Tibial nerve (tissue), 4 donors: ENCODE measurements around the gene MARVELD1. TPM values are rescaled to one million over a fixed set of nuclear protein-coding genes. Genes with fewer than 3 reads are reported as not detected.

ENCODE experiments used
- DNase-seq, 2 donors: peaks; one replicate each; pipeline ENCODE4 v3.0.0-alpha.2; 2019; ENCODE audit warnings: low spot score in 2 of 2
- H3K27ac ChIP-seq, 4 donors: fragments of 200-600 bp; sonication (generic) in 3 of 4; one replicate each; pipeline ENCODE4 v1.5.1; 2017 to 2019; ENCODE audit warnings: mild to moderate bottlenecking in 1 of 4
- H3K27me3 ChIP-seq, 2 donors: fragments of 200-600 bp; sonication (generic) in 1 of 2; one replicate each; pipeline versions ENCODE4 v1.5.1 to v1.6.0; 2017 to 2019
- H3K36me3 ChIP-seq, 3 donors: fragments of 200-600 bp; sonication (generic); one replicate each; pipeline ENCODE4 v1.5.1; 2018 to 2019
- H3K4me1 ChIP-seq, 4 donors: fragments of 200-600 bp; sonication (generic) in 3 of 4; one replicate each; pipeline ENCODE4 v1.5.1; 2017 to 2019
- H3K4me3 ChIP-seq, 4 donors: fragments of 200-600 bp; sonication (generic) in 3 of 4; one replicate each; pipeline ENCODE4 v1.5.1; 2017 to 2019; ENCODE audit warnings: mild to moderate bottlenecking in 1 of 4, moderate library complexity in 1 of 4
- H3K9me3 ChIP-seq, 4 donors: fragments of 200-600 bp; sonication (generic) in 3 of 4; one replicate each; pipeline ENCODE4 v1.5.1; 2017 to 2019
- CTCF ChIP-seq, 5 experiments: fragments of 200-600 bp in 3 of 5; fragments of 450-650 bp in 2 of 5; sonication (generic) in 3 of 5; IDR thresholded peaks; one replicate each; pipeline ENCODE4 v1.5.1; 2016 to 2019; ENCODE audit warnings: antibody characterized with exemption in 5 of 5, mild to moderate bottlenecking in 3 of 5, moderate library complexity in 2 of 5
- EP300 ChIP-seq, 2 donors: sonication (generic); formaldehyde crosslinking; IDR thresholded peaks; one replicate each; pipeline ENCODE4 v1.6.1; 2017; ENCODE audit warnings: antibody characterized with exemption in 2 of 2, mild to moderate bottlenecking in 1 of 2
- POLR2A ChIP-seq, 2 donors: fragments of 450-650 bp; IDR thresholded peaks; one replicate each; pipeline ENCODE4 v1.6.1; 2017; ENCODE audit warnings: antibody characterized with exemption in 2 of 2, mild to moderate bottlenecking in 2 of 2, moderate library complexity in 2 of 2
- WGBS, 2 donors: methylation state at CpG; one replicate each; pipeline ENCODE4 v1.1.5; 2018; 5-methylcytosine and 5-hydroxymethylcytosine counted together
- total RNA-seq, 4 donors: library from RNA; depleted of rRNA; stranded (reverse); fragments of >200 nt; gene quantifications; one replicate each; pipeline ENCODE4 v1.1.0, GENCODE V29; 2016

MARVELD1 gene
- total RNA-seq, 4 donors from 2014 or later: 28.0 to 45.3 (median 42.2) TPM

GRCh38 chr10:97763947-97764346 is 50.4 kb downstream of the MARVELD1 start:
- Histone ChIP-seq H3K4me3 (no peak overlapping the region), H3K27ac (peak overlapping the region; percentile 57 to 91 (median 82)), H3K9me3 (no peaks in the 10 kb centered on the region), H3K4me1 (peaks cover 2 to 97% (median 51%) of the 10 kb centered on the region in 4 donors), H3K27me3 (no peaks in the 10 kb centered on the region), H3K36me3 (peaks cover 0 to 37% (median 0%) of the 10 kb centered on the region in 3 donors)
- TF ChIP-seq CTCF (IDR thresholded peaks at IDR 0.05) (no peak), EP300 (IDR thresholded peaks at IDR 0.05) (no peak), POLR2A (IDR thresholded peaks at IDR 0.05) (no peak)
- 82 to 86% methylated on average over 3 of the region's 3 CpGs for WGBS, 2 donors
- no peak for DNase-seq

GRCh38 chr10:97764519-97764931 is 51.0 kb downstream of the MARVELD1 start:
- Histone ChIP-seq H3K27me3 (no peaks in the 10 kb centered on the region), H3K27ac (peak overlapping the region; percentile 57 to 91 (median 82)), H3K9me3 (no peaks in the 10 kb centered on the region), H3K36me3 (peaks cover 0 to 31% (median 0%) of the 10 kb centered on the region in 3 donors), H3K4me3 (no peak overlapping the region), H3K4me1 (peaks cover 2 to 93% (median 49%) of the 10 kb centered on the region in 4 donors)
- peak in 1 of 2 donors; percentile 58 for TF ChIP-seq EP300 (IDR thresholded peaks at IDR 0.05)
- peak in 1 of 2 donors; percentile 29 for TF ChIP-seq POLR2A (IDR thresholded peaks at IDR 0.05)
- TF ChIP-seq CTCF (IDR thresholded peaks at IDR 0.05): no peak
- DNase-seq: peak in 1 of 2 donors; percentile 25
- 55 to 71% methylated on average over 7 of the region's 7 CpGs for WGBS, 2 donors

GRCh38 chr10:97765201-97765600 is 51.7 kb downstream of the MARVELD1 start:
- DNase-seq: no peak
- H3K4me3 ChIP-seq: no peak overlapping the region
- H3K27ac ChIP-seq: peak overlapping the region; percentile 57 to 91 (median 82)
- WGBS, 2 donors: 81 to 91% methylated on average over 10 to 15 of the region's 15 CpGs
- no peak for TF ChIP-seq CTCF (IDR thresholded peaks at IDR 0.05)
- TF ChIP-seq EP300 (IDR thresholded peaks at IDR 0.05): no peak
- no peak for TF ChIP-seq POLR2A (IDR thresholded peaks at IDR 0.05)
- H3K27me3 ChIP-seq: peaks cover 0 to 2% of the 10 kb centered on the region in 2 donors
- peaks cover 0 to 86% (median 42%) of the 10 kb centered on the region in 4 donors for H3K4me1 ChIP-seq
- no peaks in the 10 kb centered on the region for H3K9me3 ChIP-seq
- peaks cover 0 to 24% (median 0%) of the 10 kb centered on the region in 3 donors for H3K36me3 ChIP-seq

- Histone ChIP-seq H3K27ac (peak overlapping the region; percentile 13 to 91 (median 82)), H3K4me3 (no peak overlapping the region), H3K9me3 (no peaks in the 10 kb centered on the region), H3K27me3 (peaks cover 0 to 13% of the 10 kb centered on the region in 2 donors), H3K36me3 (peaks cover 0 to 15% (median 0%) of the 10 kb centered on the region in 3 donors), H3K4me1 (peaks cover 0 to 84% (median 35%) of the 10 kb centered on the region in 4 donors)
- TF ChIP-seq EP300 (IDR thresholded peaks at IDR 0.05): no peak
- TF ChIP-seq POLR2A (IDR thresholded peaks at IDR 0.05): no peak
- TF ChIP-seq CTCF (IDR thresholded peaks at IDR 0.05): no peak
- WGBS, 2 donors: 80 to 81% methylated on average over 13 of the region's 13 CpGs
- DNase-seq: no peak
Measured at GRCh38 chr10:97766106-97766810, 52.7 kb downstream of the MARVELD1 start.
